Measurements from ENCODE around the gene CFAP46. TPM values are rescaled to one million over a fixed set of nuclear protein-coding genes. Genes with fewer than 3 reads are reported as not detected.

CFAP46 gene
- total and polyA plus RNA-seq, 4 donors: 3.1 to 18.8 (median 7.1) TPM

DNA sequence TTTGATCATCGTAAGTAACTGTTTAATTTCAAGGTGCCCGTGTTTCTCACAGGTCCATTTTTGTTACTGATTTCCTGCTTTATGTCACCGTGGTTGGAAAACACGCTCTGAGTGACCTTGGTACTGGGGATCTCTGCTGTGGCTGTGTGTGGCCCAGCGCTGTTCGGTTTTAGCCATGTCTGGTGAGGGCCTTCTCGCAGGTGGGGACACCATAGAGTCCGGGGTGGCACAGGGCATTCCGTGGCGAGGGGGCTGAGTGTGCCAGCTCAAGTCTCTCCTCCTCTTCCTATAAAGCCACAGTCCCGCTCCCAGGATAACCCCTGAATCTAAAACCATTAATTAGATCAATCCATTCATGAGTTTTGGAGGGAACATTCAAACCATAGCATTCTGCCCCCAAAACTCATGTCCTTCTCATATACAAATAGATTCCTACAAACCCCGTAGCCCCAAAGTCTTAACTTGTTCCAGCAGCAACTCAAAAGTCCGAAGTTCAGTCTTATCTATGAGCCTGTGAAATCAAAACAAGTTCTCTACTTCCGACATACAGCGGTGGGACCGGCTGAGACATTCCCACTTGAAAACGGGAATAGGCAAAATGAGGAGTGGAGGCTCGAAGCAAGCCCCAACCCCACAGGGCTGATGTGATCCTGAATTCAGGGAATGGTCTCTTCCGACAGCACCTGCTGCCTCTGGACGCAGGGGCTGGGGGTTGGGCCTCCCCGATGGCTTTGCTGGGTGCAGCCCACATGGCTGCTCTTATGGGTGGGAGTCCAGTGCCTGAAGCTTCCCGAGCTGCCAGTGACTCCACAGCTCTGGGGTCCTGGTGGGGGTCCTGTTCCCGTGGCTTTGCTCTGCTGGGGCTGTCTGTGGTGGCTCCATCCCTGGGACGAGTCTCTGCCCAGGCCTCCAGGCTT is 101.4 kb downstream of the CFAP46 start:
- no peak for ATAC-seq (ENCODE audit: insufficient read depth, low FRiP score)
- no peaks in the 10 kb centered on the region for H3K4me1 ChIP-seq (ENCODE audit: control insufficient read depth in 5 of 5, insufficient read depth in 5 of 5, low read length in 5 of 5)
- no peaks in the 10 kb centered on the region for H3K36me3 ChIP-seq (ENCODE audit: control insufficient read depth in 4 of 4, insufficient read depth in 4 of 4, low read length in 4 of 4)
- TF ChIP-seq, protein P1, sequence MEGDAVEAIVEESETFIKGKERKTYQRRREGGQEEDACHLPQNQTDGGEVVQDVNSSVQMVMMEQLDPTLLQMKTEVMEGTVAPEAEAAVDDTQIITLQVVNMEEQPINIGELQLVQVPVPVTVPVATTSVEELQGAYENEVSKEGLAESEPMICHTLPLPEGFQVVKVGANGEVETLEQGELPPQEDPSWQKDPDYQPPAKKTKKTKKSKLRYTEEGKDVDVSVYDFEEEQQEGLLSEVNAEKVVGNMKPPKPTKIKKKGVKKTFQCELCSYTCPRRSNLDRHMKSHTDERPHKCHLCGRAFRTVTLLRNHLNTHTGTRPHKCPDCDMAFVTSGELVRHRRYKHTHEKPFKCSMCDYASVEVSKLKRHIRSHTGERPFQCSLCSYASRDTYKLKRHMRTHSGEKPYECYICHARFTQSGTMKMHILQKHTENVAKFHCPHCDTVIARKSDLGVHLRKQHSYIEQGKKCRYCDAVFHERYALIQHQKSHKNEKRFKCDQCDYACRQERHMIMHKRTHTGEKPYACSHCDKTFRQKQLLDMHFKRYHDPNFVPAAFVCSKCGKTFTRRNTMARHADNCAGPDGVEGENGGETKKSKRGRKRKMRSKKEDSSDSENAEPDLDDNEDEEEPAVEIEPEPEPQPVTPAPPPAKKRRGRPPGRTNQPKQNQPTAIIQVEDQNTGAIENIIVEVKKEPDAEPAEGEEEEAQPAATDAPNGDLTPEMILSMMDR (IDR thresholded peaks at IDR 0.05; ENCODE audit: control extremely low read depth, extremely low read depth): no peak
- WGBS, 2 donors: 83 to 90% methylated on average over 24 of the region's 24 CpGs
- H3K9ac ChIP-seq (ENCODE audit: insufficient read depth in 1 of 2, low read length in 2 of 2): no peak overlapping the region
- peaks cover 6 to 14% (median 13%) of the 10 kb centered on the region in 3 donors for H3K27me3 ChIP-seq (ENCODE audit: control insufficient read depth in 3 of 3, insufficient read depth in 3 of 3, low read length in 2 of 3)
- H3K9me3 ChIP-seq (ENCODE audit: control insufficient read depth in 4 of 4, insufficient read depth in 3 of 4, low read length in 3 of 4): peaks cover 0 to 21% (median 4%) of the 10 kb centered on the region in 4 donors
- no peak overlapping the region for H3K27ac ChIP-seq (ENCODE audit: low read depth in 1 of 2, low read length in 1 of 2)
- DNase-seq: no peak
- H3K4me3 ChIP-seq: no peak overlapping the region

DNA sequence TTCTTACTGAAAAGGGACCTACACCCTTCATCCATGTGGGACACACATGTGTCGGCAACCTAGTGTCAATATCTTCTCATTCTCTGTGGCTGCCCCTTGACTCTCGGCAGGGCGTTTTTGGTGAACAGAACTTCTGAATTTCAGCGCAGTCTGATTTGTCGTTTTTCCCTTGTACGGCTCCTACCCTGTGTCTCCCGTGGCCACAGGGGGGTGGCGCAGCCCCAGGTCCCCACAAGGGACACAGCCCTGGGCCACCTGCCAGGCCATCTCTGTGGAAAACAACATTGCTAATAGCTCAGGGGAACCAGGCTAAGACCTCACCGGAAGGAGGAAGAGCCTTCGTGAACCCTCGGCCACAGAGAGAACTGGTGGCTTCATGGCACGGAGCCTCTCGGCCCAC is 103.3 kb downstream of the CFAP46 start:
- TF ChIP-seq, protein P1 (IDR thresholded peaks at IDR 0.05; ENCODE audit: control extremely low read depth, extremely low read depth): no peak
- peaks cover 0 to 21% (median 4%) of the 10 kb centered on the region in 4 donors for H3K9me3 ChIP-seq (ENCODE audit: control insufficient read depth in 4 of 4, insufficient read depth in 3 of 4, low read length in 3 of 4)
- no peak overlapping the region for H3K4me3 ChIP-seq
- no peak for ATAC-seq (ENCODE audit: insufficient read depth, low FRiP score)
- no peaks in the 10 kb centered on the region for H3K4me1 ChIP-seq (ENCODE audit: control insufficient read depth in 5 of 5, insufficient read depth in 5 of 5, low read length in 5 of 5)
- no peak for DNase-seq
- no peak overlapping the region for H3K9ac ChIP-seq (ENCODE audit: insufficient read depth in 1 of 2, low read length in 2 of 2)
- H3K27me3 ChIP-seq (ENCODE audit: control insufficient read depth in 3 of 3, insufficient read depth in 3 of 3, low read length in 2 of 3): peaks cover 6 to 19% (median 14%) of the 10 kb centered on the region in 3 donors
- 85 to 90% methylated on average over 13 of the region's 13 CpGs for WGBS, 2 donors
- no peaks in the 10 kb centered on the region for H3K36me3 ChIP-seq (ENCODE audit: control insufficient read depth in 4 of 4, insufficient read depth in 4 of 4, low read length in 4 of 4)
- H3K27ac ChIP-seq (ENCODE audit: low read depth in 1 of 2, low read length in 1 of 2): no peak overlapping the region

DNA sequence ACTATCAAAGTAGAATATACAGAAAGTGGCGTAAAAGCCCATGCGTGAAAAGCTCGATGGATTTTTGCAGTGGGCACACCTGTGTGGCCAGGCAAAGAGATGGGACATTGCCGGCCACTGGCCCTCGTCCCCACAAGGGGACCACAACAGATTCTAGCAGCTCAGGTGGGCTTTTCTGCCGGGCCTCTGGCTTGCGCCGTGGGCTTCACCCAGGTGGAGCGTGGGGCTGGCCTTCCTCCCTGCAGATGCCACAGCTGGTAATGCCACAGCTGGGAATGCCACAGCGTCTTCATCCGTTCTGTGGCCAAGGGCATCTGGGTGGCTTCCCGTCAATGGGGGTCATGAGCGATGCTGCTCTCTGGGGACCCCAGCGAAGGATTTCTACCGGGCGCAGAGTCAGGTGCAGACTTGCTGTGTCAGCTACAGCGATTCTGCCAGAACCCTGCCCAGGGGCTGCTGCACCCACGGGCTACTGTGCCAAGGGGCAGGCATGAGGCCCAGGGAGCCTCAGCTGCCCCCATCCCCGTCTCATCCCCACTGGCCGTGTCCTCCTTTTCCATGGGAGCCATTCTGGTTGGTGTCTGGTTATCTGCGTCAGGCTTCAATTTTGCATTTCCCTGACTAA is 103.9 kb downstream of the CFAP46 start:
- DNase-seq: no peak
- Histone ChIP-seq H3K27me3 (ENCODE audit: control insufficient read depth in 3 of 3, insufficient read depth in 3 of 3, low read length in 2 of 3) (peaks cover 8 to 20% (median 19%) of the 10 kb centered on the region in 3 donors), H3K36me3 (ENCODE audit: control insufficient read depth in 4 of 4, insufficient read depth in 4 of 4, low read length in 4 of 4) (no peaks in the 10 kb centered on the region), H3K9me3 (ENCODE audit: control insufficient read depth in 4 of 4, insufficient read depth in 3 of 4, low read length in 3 of 4) (peaks cover 0 to 21% (median 4%) of the 10 kb centered on the region in 4 donors), H3K27ac (ENCODE audit: low read depth in 1 of 2, low read length in 1 of 2) (no peak overlapping the region), H3K9ac (ENCODE audit: insufficient read depth in 1 of 2, low read length in 2 of 2) (no peak overlapping the region), H3K4me1 (ENCODE audit: control insufficient read depth in 5 of 5, insufficient read depth in 5 of 5, low read length in 5 of 5) (no peaks in the 10 kb centered on the region), H3K4me3 (no peak overlapping the region)
- WGBS, 2 donors: 90 to 93% methylated on average over 21 of the region's 21 CpGs
- no peak for ATAC-seq (ENCODE audit: insufficient read depth, low FRiP score)
- TF ChIP-seq, protein P1 (IDR thresholded peaks at IDR 0.05; ENCODE audit: control extremely low read depth, extremely low read depth): no peak

All from lung (tissue), 12 donors.